Measurements from ENCODE around the gene DCDC2C. TPM values are rescaled to one million over a fixed set of nuclear protein-coding genes. Genes with fewer than 3 reads are reported as not detected.

Gene DCDC2C
- total and polyA plus RNA-seq, 2 experiments from 2014 or later: 0.45 TPM; not detected in 1

GRCh38 chr2:3725002-3725401, 21.6 kb downstream of the DCDC2C start (continued):
- TF ChIP-seq ZNF462 (CRISPR knock-in tag; IDR thresholded peaks at IDR 0.05) (no peak), CREB1 (CRISPR knock-in tag; IDR thresholded peaks at IDR 0.05; ENCODE audit: low read depth) (no peak), EZH2phosphoT487 (IDR thresholded peaks at IDR 0.05; ENCODE audit: unreplicated experiment) (no peak), NANOG (IDR thresholded peaks at IDR 0.05; ENCODE audit: borderline replicate concordance) (no peak)

- peaks cover 5% of the 10 kb centered on the region for H3K27me3 Mint-ChIP-seq (ENCODE audit: insufficient read depth, low read depth, poor library complexity)
- H3K36me3 Mint-ChIP-seq (ENCODE audit: low read depth): no peaks in the 10 kb centered on the region
- Histone ChIP-seq H3F3A (replicated peaks; ENCODE audit: low read depth) (no peaks in the 10 kb centered on the region), H3K4me1 (ENCODE audit: insufficient read depth) (no peaks in the 10 kb centered on the region; the same call in 1 of the 2 replicates), H2AFZ (no peak overlapping the region), H3K79me2 (replicated peaks; ENCODE audit: insufficient read depth) (no peaks in the 10 kb centered on the region), H3K4me3 (no peak overlapping the region), H3K4me2 (no peak overlapping the region), H3K36me3 (ENCODE audit: insufficient read depth) (no peaks in the 10 kb centered on the region), H4K20me1 (replicated peaks; ENCODE audit: insufficient read depth) (no peaks in the 10 kb centered on the region), H3K27me3 (ENCODE audit: insufficient read depth) (no peaks in the 10 kb centered on the region), H3K27ac (ENCODE audit: low read depth) (no peak overlapping the region), H3K9me2 (ENCODE audit: insufficient read depth) (no peaks in the 10 kb centered on the region)
- H3K4me3 Mint-ChIP-seq: no peak overlapping the region
- ATAC-seq: no peak
- no peak overlapping the region for H3K27ac Mint-ChIP-seq
- DNase-seq (ENCODE audit: low spot score): no peak
- H3K9me3 Mint-ChIP-seq: peaks cover 72% of the 10 kb centered on the region
- H3K4me1 Mint-ChIP-seq: peaks cover 3% of the 10 kb centered on the region; the same call in 2 of the 3 replicates
- no peak for TF ChIP-seq EZH2 (IDR thresholded peaks at IDR 0.05; ENCODE audit: low read depth, unreplicated experiment)
- TF ChIP-seq ETS1 (IDR thresholded peaks at IDR 0.05): no peak
- no peak for TF ChIP-seq STAT1 (IDR thresholded peaks at IDR 0.05; ENCODE audit: unreplicated experiment)
- no peak for TF ChIP-seq CREB1 (CRISPR knock-in tag; IDR thresholded peaks at IDR 0.05; ENCODE audit: low read depth)
- TF ChIP-seq ZNF462 (CRISPR knock-in tag; IDR thresholded peaks at IDR 0.05): no peak
Measured at GRCh38 chr2:3725458-3726250, 22.3 kb downstream of the DCDC2C start.

Data from GM23338 (cell line).